WI38 (cell line): Measurements from ENCODE around the gene ZNF652.

Experiments used
- H3K4me3 ChIP-seq: 2 replicates; pipeline ENCODE4 v1.5.1; 2011; ENCODE audit warnings: low read depth, mild to moderate bottlenecking, control low read depth, low read length
- TF ChIP-seq, protein P1 (sequence below): IDR thresholded peaks from 2 replicates; pipeline ENCODE4 v1.5.1; 2012; ENCODE audit warnings: low read depth, mild to moderate bottlenecking, control low read depth, low read length

Gene ZNF652

DNA sequence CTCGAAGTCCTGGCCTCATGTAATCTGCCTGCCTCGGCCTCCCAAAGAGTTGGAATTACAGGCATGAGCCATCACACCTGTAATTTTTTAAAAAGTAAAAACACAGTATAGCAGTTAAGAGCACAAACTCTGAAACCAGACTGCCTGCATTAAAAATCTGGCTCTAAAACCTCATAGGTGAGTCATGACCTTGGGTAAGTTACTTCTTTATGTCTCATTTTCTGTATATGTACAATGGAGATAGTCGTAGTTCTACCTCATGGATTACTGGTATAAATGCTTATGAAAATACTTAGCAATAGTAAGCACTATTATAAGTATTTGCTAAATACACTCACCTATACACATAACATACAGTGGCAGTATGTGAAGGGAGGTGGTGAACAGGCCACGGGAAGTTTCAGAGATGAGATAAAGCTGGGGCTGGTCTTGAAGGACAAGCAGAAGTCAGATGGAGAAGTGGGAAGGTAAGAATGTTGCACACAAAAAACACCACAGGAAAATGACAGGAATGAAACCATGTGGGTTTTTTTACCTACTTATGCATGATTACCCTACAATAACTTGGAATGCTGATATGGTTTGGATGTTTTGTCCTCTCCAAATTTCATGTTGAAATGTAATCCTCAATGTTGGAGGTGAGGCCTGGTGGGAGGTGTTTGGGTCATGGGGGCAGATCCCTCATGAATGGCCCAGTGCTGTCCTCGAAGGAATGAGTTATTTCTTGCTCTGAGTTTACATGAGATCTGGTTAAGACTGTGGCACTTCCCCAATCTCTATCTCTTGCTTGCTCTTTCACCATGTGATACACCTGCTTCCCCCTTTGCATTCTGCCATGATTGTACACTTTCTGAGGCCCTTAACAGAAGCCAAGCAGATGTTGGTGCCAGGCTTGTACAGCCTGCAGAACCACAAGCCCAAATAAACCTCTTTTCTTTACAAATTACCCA lies 33.9 kb downstream of the ZNF652 start:
- TF ChIP-seq, protein P1, sequence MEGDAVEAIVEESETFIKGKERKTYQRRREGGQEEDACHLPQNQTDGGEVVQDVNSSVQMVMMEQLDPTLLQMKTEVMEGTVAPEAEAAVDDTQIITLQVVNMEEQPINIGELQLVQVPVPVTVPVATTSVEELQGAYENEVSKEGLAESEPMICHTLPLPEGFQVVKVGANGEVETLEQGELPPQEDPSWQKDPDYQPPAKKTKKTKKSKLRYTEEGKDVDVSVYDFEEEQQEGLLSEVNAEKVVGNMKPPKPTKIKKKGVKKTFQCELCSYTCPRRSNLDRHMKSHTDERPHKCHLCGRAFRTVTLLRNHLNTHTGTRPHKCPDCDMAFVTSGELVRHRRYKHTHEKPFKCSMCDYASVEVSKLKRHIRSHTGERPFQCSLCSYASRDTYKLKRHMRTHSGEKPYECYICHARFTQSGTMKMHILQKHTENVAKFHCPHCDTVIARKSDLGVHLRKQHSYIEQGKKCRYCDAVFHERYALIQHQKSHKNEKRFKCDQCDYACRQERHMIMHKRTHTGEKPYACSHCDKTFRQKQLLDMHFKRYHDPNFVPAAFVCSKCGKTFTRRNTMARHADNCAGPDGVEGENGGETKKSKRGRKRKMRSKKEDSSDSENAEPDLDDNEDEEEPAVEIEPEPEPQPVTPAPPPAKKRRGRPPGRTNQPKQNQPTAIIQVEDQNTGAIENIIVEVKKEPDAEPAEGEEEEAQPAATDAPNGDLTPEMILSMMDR = no peak
- no peak overlapping the region for H3K4me3 ChIP-seq

DNA sequence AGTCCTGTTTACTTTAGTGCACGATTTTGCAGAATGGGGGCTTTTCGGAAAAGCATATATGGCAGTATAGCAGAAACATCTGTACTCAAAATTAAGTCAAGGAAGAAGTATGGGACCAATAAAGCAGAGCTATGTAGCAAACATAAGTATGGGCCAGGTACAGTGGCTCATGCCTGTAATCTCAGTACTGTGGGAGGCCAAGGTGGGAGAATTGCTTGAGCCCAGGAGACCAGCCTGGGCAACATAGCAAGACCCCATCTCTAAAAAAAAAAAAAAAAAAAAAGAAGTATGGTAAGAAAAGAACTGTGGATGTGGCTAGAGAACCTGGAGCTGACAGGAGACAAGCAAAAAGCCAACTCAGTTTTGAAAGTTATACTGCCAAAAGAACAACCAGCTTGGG lies 36.1 kb downstream of the ZNF652 start:
- TF ChIP-seq, protein P1 = no peak
- H3K4me3 ChIP-seq = no peak overlapping the region

DNA sequence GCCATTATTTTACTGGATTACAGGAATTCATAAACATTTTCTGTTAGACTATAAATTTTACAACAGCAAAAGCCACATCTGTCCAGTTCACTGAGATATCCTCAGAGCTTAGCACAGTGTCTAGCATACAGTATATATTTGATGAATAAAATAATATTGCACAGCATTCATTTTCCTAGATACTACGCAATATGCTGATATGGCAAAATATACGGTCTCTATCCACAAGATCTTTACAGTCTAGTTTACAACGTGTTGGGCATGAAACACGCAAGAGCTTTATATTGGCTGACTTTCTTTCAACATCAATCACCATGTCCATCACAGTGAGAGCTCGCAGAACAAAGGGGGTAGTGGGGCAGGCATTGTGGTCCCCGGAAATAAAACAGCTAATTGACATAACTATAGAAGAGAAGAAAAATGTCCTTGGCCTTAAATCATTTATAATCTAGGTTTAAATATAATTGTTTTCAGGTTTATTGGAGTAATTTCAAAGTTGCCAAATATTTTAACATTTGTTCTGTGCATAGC lies 43.5 kb downstream of the ZNF652 start:
- TF ChIP-seq, protein P1 = no peak
- no peak overlapping the region for H3K4me3 ChIP-seq

DNA sequence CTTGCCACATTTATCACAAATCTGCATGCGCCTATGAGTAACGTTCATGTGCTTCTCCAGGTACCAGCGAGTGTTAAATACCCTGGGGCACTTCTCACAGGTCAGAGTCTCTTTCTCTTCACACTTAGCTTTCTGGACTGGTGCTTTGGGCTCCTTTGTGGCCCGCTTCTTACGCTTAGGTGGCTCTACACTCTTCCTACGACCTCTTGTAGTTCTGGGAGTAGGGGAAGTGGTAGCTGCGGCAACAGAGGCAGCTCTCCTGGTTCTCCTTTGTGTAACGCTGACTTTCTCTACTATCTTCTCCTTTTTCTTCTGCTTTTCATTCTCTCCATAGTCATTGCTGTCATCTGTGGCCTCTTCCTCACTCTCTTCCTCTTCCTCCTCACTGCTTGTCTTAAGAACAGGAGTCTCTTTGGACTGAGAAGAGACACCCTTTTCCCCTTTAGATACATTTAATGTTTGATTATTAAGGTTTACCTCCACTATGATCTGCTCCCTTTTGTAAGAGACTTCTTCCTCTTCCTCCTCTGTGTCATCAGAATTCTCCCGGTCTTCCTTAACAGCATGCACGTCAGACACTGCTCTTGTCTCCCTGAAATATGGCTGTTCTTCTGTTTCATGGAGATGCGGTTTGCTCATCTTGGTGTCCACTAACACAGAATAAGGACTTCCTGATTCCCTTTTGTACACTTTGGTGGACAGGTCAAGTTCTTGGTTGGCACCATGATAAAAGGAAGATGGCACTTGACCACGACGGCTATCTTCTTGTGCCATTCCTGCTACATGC lies 45.0 kb downstream of the ZNF652 start:
- TF ChIP-seq, protein P1 = no peak
- no peak overlapping the region for H3K4me3 ChIP-seq

DNA sequence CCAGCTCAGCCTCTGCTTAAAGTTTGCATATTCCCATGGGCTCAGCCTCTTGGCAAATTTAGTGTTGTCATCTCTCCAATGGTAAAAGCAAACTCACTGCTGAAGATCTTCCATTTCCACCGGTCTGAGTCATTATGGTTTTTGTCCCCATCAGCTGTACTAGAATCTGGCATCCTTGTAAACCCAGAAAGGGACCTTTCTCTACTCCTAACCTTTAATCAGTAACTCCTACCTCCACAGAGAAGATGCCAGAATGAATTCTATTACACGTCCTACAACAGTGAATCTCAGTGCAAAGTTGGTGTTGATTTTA lies 45.8 kb downstream of the ZNF652 start:
- TF ChIP-seq, protein P1 = no peak
- H3K4me3 ChIP-seq = no peak overlapping the region

DNA sequence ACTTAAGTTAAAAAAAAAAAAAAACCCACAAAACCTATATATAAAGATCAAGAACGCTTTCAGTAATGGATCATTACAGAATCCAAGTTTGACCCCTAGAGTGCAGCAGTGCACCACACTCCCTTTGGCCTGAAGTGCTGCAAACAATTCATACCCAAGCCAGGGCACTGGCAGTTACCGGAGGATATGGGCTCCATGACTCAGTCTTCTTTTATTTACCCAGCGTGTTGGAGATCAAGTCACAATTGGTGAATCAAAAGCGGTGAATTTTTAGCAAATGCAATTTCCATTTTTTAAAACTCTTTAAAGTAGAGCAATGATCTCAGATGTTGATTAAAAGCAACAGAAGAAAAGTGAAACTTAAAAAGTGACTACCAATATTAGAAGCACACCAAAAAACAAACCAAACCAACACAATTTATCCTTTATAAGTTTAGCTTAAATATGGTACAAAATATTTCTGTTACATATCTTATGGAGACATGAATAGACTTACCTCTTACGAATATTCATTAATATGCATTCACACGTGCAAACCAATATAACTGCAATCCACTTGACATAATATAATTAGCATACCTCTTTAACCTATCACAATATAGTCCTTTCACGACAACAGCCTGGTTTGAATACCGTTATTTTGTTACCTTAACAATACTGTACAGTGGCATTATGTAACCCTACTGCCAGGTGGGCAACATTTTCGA lies 46.3 kb downstream of the ZNF652 start:
- no peak overlapping the region for H3K4me3 ChIP-seq

More for the DNA sequence above, 46.3 kb downstream of the ZNF652 start:
- TF ChIP-seq, protein P1 = peak; percentile 69
